AG20443 (cell line): ENCODE measurements around the gene CLTC.

Experiments
- DNase-seq: peaks from one replicate; pipeline ENCODE4 v3.0.0; 2012; ENCODE audit warnings: low spot score, mixed read lengths

The CLTC gene

DNA sequence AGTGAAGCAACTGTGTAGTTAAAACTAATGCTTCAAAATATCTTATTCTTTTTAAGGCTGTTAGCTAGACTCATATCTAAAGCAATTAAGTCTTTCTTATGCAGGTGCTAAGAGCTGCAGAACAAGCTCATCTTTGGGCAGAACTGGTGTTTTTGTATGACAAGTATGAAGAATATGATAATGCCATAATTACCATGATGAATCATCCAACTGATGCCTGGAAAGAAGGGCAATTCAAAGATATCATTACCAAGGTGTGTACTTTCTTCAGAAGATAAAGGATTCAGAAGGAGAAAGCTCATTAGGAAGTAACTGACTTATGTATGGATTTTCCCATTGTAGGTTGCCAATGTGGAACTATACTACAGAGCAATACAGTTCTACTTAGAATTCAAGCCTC lies 63.6 kb downstream of the CLTC start:
- no peak for DNase-seq

DNA sequence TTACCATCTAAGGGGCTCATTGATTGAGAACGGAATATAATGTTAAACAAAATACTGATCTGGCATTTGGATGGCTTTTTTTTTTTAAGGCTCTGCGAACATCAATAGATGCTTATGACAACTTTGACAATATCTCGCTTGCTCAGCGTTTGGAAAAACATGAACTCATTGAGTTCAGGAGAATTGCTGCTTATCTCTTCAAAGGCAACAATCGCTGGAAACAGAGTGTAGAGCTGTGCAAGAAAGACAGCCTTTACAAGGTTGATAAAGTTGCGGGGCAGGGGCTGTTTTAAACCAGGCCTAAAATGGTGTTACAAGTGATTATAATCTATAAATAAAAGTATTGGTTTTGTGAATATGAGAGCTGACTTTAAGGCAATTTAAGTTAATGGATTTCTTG lies 65.3 kb downstream of the CLTC start:
- no peak for DNase-seq

DNA sequence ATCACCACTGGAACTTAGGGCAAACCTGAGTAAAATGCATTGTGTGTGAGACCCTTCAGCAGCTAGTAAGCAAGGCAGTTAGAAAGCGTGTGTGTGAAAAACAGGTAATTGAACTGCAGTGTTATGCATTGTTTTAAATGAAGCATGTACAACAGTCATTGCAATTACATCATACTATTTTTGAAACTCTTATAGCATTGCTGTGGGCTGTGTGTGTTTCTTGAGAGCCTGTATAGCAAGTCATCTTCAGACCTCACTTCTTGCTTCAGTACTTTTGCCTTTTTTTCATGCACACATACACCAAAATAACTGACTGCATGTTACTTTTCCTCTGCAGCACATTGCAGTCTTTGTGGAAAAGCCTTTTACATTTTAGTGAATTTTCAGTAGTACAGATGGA lies 68.3 kb downstream of the CLTC start:
- DNase-seq, result no peak

DNA sequence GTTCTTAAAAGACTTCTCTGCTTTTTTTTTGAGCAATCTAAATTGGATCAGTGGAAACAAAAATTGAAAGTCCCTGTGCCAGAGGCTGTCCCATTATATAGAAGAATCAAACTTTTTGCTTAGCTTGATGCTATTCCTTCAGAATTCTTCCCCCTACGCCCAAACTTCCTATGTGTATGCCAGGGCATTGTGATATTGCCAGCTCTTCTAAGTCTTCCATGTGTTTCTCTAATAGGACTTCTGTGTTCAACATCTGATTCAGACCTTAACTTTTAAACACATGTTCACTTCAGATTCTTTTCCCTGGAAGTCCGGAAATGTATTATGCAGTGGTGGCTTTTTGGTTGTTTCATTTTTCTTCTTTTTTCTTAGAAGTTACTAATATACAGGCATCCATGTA lies 68.8 kb downstream of the CLTC start:
- DNase-seq, result no peak

DNA sequence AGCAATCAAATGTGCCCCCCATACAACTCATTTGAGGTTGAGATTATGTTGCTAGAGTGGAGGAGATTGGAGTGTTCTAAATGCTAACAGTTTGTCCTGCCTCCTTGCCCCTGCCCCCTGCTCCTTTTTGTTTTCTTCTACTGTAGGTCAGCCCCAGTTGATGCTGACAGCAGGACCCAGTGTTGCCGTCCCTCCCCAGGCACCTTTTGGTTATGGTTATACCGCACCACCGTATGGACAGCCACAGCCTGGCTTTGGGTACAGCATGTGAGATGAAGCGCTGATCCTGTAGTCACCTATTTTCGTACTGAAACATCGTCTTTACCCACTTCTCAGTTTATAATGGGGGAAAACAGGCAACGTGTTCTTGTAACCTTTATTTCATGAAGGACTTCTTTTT lies 73.9 kb downstream of the CLTC start:
- DNase-seq, result no peak

DNA sequence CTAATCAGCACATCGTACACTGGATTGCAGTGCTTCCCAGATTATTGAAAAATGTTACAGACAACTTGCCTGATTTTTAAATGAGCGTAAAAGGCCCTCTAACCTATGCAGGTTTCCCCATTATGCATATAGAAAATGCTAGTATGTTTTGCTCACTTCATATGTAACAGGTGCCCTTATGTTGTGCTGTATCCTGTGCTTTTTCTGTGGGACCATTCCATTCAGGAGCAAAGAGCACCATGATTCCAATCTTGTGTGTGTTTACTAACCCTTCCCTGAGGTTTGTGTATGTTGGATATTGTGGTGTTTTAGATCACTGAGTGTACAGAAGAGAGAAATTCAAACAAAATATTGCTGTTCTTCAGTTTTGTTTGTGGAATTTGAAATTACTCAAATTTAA lies 74.6 kb downstream of the CLTC start:
- no peak for DNase-seq

DNA sequence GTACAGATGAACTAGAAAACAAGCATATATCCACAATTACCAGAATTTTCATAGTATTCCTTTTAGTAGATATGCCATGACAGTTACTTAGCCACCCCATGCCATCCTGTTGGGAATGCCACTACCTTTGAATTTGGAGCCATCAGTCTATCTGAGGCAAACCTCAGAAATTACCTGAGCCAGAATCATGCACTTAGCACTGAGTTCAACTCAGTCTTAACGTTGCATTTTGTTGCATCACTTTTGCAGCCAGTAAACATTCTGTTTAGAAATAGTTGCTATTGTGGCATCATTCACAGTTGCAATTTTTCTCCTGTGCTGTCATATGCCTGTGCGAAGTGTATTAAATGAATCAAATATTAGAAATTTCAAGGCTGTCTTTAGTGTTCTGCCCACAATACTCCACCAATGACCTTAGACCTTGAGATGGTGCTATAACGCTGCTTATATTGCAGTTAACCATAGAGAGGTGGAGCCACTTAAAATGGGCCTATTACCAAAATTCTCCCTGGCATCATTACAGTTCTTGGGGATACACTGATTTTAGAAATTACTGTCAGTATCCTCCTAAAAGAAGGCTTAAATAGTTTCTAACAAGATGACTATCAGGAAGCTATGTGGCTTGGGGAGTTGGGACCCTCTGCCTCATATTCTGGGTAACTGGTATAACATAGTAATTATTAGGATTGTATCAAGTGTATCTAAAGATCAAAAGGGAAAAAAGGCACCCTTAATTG lies 76.4 kb downstream of the CLTC start:
- no peak for DNase-seq

DNA sequence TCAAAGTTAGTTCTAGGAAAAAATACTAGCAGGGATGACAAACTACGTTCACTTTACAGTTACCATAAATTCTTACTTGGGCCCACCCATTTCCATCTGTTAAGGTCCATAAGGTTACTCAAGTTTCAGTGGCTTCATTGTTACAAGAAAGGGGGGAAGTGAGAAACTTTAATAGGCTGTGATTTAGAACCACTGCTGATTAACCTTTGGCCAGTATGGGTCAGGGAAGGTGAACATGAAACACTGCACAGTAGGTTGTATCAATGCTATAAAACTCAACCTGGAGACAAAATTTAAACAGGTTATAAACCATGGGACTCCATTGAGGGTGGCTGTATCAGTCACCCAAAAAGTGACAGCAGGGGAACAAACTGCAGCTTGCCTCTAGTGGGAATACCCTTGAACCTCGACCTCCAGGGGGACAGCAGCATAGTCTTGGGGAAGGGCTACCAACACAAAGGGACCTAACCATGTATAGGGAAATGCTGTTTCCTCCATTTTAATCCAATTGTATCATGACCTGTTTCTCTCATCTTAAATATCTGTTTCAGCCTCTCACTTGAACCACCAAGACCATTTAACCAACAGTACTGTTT lies 77.1 kb downstream of the CLTC start:
- DNase-seq, result no peak

DNA sequence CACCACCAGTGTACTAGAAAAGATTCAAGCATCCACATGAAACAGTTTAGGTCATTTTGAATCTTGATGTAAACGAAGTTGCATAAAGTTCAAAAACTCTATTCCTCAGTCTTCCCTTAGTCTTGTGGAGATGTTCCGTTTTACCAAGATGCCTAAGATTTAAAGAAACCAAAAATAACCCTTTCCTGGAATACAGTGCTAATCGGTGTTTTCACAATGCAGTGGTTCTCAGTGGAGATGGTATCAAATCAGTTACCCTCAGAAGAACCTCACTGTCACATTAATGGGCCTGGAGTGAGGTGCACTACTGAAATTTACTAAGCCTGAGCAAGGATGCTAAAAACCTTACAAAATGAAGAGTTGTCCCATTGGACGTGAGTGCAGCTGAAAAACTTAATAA lies 78.4 kb downstream of the CLTC start:
- no peak for DNase-seq

DNA sequence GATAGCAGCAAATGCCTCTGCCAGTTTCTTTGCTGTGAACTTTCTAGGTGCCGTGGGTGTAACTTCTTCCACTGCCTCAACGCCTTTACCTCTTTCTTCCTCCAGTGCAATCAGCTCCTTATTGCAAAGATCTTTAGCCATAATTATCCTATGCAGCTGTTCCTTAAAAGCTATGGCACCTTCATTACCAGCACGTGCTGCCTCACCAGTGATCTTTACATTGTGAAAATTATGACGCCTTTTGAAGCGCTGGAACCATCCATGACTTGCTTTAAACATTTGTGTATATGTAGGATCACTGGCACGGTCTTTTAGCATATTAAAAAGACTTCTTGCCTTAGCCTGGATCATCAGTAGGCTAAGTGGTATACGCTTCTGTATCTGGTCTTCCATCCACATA lies 79.5 kb downstream of the CLTC start:
- no peak for DNase-seq

DNA sequence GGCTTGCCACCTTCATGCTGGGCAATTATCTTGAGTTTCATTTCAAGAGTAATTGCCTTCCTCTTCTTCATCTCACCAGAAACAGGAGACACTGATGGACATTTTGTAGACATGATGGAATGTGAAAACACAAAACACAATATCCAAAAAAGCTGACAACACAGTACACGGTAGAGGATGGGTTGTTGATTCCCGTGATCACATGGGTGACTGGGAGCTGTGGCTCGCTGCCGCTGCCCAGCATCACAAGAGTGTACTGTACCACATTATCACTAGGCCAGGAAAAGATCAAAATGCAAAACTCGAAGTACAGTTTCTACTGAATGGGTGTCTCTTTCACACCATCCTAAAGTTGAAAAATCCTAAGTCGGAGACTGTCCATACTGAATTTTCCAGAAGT lies 80.1 kb downstream of the CLTC start:
- no peak for DNase-seq

DNA sequence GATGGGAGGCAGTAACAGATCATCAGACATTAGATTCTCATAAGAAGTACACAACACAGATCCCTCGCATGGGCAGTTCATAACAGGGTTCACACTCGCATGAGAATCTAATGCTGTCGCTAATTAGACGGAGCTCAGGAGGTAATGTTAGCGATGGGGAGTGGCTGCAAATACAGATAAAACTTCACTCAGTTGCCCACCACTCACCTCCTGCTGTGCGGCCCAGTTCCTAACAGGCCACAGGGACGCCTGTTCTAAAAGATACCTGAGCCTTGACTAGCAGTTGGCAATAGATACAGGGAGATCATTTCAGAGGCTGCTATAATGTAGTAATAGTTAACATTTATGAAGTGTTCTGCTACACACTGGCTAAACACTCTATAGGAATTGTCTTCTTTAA lies 82.6 kb downstream of the CLTC start:
- DNase-seq, result no peak

DNA sequence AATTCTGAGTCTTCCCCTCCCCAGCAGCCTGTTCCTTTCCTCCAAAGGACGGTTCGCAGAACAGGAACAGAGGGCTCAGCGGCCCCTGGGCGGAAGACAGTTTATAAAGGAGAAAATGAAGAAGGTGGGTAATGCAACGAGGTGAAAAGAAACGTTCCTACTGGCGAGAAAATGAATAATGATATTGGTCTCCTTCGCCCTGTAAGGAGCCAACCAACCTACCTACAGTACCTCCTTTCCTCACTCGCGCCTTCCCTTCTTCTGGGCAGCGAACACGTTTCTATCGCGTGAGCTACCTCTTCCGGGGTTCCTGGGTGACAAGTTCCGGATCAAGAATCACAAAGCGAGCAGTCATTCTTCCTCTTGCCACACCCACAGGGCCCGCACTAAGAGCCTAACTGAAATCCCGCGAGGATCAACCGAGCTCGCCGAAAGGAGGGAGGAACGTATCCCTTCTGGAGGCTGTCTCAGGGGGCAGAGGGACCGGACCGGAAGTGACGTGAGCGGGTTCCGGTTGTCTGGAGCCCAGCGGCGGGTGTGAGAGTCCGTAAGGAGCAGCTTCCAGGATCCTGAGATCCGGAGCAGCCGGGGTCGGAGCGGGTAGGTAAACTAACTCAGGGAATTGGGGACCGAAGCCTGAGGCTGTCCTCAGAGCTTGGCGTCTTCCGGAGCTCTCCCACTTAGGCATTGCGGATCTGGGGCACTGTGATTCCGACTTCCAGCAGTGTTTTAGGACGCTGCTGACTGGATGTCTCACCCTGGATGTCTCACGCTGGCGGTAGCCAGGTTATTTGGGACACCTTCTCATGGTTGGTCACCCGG lies 87.7 kb downstream of the CLTC start, which contains the start of the genes PTRH2 and VMP1:
Gene PTRH2, minus strand, starts transcription at position 282 of the 822 bp plus-strand sequence. CDS start 9,452 bp downstream, outside the sequence.
Gene VMP1, plus strand, starts transcription at position 506 of the 822 bp plus-strand sequence. CDS start 23,793 bp downstream, outside the sequence.
- peak; percentile 99 for DNase-seq

DNA sequence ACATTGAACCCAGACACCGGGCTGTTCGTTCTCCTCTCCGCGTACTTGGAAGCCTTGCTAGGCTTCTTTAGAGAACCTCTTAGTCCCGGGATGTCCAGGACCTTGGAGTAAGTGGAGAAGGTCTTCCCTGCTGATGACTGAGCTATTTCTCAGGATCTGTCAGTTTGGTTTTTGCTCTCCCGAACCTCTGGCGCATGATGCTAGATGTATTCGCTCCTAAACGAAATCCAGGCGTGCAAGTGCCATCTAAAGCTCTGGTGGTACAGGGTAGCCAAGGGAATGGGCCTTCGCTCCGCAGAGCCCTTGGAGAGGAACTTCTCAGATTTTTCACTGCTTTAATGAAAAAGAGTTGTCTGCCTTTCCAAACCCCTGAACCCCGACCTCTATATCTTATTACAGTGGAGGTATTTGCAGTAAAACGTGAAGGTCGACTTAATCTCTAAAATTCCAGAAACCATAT lies 88.3 kb downstream of the CLTC start:
- DNase-seq, result no peak

DNA sequence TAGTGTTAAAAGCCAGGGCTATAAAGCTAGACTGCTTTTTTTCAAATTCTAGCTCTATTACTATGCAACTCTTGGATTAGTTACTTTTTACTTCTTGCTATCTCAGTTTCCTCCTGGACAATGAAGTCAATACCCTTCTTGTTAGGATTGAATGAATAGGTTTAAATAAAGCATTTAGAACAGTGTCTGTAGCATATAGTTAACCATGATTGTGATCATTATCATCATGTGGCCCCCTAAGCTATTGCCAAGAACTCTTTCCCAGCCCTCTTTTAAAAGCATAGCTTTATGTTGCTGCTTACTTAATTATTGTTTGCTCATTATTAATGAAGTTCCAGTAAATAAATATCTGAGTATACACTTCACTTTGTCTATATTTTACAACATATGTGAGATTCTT lies 92.2 kb downstream of the CLTC start:
- no peak for DNase-seq

DNA sequence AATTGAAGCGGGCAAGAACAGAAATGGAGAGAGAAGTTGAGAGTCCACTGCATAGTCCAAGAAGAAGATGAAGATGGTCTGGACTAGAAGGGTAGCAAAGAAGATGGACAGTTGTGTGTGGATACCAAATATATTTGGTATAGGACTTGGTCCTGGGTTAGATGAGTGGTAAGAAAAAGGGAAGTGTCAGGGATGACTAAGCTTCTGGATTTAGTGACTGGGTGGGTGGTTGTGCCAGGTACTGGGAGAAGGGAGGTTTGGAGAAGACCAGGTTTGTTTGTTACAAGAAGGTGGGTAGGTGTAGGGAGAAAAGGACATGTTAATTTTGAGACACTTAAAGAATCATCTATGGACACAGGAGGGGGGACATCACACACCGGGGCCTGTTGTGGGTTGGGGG lies 93.2 kb downstream of the CLTC start:
- DNase-seq, result no peak

DNA sequence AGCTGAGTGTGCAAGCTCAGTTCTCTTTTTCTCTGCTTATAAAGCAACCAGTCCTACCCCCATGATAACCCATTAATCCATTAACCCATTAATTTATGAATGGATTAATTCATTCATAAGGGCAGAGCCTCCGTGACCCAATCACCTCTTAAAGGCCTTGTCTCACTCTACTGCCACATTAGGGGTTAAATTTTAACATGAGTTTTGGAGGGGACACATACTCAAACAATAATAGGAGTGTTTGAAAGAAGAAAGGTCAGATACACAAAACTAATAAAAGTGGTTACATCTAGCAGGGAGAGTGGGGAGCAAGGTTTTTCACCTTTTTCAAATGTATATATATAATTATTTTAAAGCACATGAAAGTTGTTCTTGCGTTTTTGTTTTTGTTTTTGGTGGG lies 94.6 kb downstream of the CLTC start:
- no peak for DNase-seq

DNA sequence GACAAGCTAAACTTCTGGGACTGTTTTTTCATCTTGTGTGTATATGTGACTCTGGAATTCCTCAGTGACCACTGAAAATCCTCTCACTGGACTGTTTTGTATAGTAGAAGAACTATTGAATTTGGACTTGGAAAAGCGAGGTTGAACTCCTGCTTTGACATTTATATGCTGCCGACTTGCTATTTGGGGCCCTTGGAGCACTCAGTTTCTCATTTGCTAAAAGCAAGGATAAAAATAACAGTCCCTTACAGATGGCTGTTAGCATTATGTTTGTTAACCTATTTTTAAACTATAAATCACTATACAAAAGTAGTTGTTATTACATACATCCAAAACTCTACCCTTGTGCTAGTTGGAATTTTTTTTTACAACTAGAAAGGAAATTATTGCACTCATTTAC lies 96.7 kb downstream of the CLTC start:
- no peak for DNase-seq

DNA sequence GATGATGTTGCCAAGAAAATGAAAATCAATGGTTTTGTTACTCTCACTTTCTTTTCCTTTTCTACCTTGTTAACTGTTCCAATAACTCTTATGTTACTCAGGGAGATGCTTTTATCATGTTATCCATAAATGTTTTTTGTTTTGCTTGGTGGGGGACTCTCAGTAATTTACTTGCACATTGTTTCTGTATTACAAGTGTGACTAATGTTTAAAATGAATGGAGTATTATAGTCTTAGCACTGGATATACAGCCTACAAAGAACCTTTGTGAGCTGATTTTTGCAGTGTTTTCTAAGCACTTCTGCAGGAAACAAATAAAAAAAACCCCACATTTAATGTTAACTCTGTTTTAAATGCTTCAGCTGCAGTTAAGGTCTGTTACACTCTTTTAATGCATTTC lies 99.8 kb downstream of the CLTC start:
- DNase-seq, result no peak

DNA sequence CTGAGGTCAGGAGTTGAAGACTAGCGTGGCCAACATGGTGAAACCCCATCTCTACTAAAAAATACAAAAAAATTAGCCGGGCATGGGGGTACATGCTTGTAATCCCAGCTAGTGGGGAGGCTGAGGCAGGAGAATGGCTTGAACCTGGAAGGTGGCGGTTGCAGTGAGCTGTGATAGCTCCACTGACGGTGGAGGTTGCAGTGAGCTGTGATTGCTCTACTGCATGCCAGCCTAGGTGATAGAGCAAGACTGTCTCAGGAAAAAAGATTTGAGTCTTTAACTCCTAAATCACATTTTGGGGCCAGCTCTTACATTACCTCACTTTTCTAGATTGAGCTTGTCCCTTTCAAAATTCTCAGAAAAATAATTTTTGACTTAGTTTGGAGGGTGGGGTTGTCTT lies 102.9 kb downstream of the CLTC start:
- DNase-seq, result no peak

DNA sequence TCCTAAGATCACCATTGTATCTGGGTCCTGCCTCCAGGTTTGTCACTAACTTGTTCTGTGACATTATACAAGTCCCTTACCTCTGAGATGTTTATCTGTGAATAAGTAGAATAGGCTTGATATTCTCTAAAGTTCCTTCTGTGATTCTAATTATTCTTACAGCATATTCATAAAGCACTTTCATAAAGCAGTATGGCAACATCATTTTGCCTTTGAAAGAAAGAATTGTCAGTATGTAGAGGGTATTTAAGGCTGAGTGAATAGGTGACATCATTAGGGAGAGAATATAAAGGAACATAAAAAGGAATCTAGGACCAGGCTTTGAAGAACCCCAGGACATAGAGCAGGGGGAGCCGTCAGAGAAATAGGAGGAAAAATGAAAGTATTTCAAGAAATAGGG lies 103.3 kb downstream of the CLTC start:
- DNase-seq, result no peak

DNA sequence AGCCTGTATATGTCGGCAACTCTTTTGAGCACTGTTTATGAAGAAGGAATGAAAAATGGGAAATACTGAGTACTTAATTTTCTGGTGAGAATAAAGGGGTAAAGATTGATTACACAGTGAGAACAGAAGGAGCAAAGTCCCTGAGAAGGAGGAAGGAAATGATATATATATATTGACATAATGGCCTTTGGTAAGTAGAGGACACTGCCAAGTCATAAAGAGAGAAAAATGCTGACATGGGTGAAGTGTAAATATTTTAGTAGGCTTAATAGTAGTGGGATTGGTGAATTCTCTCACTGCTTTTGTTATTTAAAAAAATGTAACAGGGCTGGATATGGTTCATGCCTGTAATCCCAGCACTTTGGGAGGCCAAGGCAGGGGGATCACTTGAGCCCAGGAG lies 103.9 kb downstream of the CLTC start:
- no peak for DNase-seq

DNA sequence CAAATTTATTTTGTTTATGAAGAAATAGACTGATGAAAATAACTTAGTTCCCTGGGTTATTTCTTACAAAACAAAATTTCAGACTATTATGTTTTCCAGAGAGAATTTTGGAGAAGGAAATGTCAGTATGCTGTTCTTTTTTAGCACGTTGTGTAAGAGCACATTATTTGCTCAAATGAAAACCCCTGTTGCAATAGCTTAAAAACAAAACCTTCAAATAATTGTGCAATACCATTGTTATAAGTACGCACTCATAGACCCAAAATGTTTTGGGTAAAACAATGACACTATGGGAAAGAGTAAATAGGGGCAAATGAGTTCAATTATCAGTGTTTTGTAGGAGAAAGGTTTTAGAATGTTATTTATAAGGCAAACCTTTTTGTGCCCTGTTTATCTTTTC lies 106.0 kb downstream of the CLTC start:
- peak; percentile 38 for DNase-seq
